ENCODE measurements around the gene DIP2C.

DNA sequence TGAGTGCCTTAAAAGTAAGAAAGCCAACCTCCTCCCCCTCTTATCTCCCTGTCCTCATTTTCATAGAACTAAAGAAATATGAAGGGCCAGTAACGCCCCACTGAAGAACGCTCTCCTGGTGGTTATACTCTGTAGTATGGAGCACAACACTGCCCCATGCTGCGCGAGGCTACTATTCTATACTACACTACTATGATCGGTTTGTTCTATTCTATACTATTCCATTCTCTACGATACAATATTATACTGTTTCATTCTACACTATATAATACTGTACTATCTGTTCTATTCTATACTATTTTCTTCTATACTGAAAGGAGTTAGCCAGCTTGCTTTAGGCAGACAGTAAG lies 34.8 kb downstream of the DIP2C start:
- TF ChIP-seq, protein P1, sequence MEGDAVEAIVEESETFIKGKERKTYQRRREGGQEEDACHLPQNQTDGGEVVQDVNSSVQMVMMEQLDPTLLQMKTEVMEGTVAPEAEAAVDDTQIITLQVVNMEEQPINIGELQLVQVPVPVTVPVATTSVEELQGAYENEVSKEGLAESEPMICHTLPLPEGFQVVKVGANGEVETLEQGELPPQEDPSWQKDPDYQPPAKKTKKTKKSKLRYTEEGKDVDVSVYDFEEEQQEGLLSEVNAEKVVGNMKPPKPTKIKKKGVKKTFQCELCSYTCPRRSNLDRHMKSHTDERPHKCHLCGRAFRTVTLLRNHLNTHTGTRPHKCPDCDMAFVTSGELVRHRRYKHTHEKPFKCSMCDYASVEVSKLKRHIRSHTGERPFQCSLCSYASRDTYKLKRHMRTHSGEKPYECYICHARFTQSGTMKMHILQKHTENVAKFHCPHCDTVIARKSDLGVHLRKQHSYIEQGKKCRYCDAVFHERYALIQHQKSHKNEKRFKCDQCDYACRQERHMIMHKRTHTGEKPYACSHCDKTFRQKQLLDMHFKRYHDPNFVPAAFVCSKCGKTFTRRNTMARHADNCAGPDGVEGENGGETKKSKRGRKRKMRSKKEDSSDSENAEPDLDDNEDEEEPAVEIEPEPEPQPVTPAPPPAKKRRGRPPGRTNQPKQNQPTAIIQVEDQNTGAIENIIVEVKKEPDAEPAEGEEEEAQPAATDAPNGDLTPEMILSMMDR (conservative IDR thresholded peaks at IDR 0.05; ENCODE audit: low read length): no peak
- no peak for TF ChIP-seq EZH2phosphoT487 (IDR thresholded peaks at IDR 0.05; ENCODE audit: borderline replicate concordance)

All from Loucy (cell line).